Mucosa of stomach (tissue), 1 donor: ENCODE measurements around the gene E2F2.
A peak's percentile ranks its signal among the peaks of the same experiment; 100 is the strongest.

Source experiments
- H3K27me3 ChIP-seq: one replicate; pipeline ENCODE4 v1.7.0; 2013; ENCODE audit warnings: mild to moderate bottlenecking, low read length; ENCODE audit not compliant: control insufficient read depth, insufficient read depth
- H3K36me3 ChIP-seq: one replicate; pipeline ENCODE4 v1.7.0; 2013; ENCODE audit warnings: low read length; ENCODE audit not compliant: control insufficient read depth, insufficient read depth
- H3K4me1 ChIP-seq: one replicate; pipeline ENCODE4 v1.7.0; 2013; ENCODE audit warnings: mild to moderate bottlenecking, low read length; ENCODE audit not compliant: control insufficient read depth, insufficient read depth
- H3K4me3 ChIP-seq: one replicate; pipeline ENCODE4 v1.7.0; 2013; ENCODE audit warnings: low read length
- H3K9ac ChIP-seq: one replicate; pipeline ENCODE4 v1.7.0; 2013; ENCODE audit warnings: mild to moderate bottlenecking, low read length, moderate library complexity
- H3K9me3 ChIP-seq: one replicate; pipeline ENCODE4 v1.7.0; 2013; ENCODE audit warnings: mild to moderate bottlenecking, low read length, moderate library complexity; ENCODE audit not compliant: control insufficient read depth
- donor health status: Pancreatic carcinoma.

Gene E2F2

DNA sequence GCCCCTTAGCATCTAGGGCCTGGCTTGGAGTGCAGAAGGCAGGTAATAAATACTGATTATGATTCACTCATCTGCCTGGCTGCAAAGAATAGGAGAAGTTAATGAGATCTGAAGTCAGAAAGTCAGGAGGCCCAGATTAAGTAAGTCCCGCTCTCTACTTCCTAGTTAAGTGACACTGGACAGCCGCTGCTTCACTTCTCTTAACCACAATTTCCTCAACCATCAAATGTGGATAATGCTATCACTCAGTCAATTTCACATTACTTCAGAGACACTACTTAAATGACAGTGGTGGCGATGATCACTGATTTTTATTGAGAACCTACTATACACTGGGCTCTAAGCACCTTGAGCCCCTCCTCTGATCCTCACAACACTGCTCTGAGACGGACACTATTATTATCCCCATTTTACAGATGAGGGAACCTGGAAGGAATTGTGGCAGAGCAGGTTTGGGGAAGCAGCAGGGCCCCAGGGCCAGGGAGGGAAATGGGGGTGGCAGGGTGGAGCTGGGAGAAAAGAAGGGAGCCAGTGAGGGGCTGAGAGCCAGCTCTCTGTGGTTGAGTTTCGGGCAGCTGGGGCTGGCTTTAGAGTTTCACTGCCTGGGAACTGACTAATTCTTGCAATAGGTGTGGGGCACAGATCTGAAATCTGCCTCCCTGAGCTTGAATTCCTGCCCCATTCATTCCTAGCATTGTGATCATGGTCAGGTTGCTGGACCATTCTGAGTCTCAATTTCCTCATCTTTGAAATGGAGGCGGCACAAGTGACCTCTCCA, 2.4 kb upstream of the E2F2 start:
- peaks cover 36% of the 10 kb centered on the region for H3K4me1 ChIP-seq

GRCh38 chr1:23531562-23532094, 595 bp upstream of the E2F2 start:
- no peak overlapping the region for H3K4me3 ChIP-seq
- H3K9me3 ChIP-seq: no peaks in the 10 kb centered on the region
- H3K9ac ChIP-seq: no peak overlapping the region
- H3K36me3 ChIP-seq: no peaks in the 10 kb centered on the region
- H3K27me3 ChIP-seq: no peaks in the 10 kb centered on the region
- H3K4me1 ChIP-seq: peaks cover 54% of the 10 kb centered on the region

More for the DNA sequence above, 2.4 kb upstream of the E2F2 start:
- Histone ChIP-seq H3K36me3 (no peaks in the 10 kb centered on the region), H3K27me3 (no peaks in the 10 kb centered on the region), H3K9ac (no peak overlapping the region), H3K9me3 (no peaks in the 10 kb centered on the region), H3K4me3 (no peak overlapping the region)

DNA sequence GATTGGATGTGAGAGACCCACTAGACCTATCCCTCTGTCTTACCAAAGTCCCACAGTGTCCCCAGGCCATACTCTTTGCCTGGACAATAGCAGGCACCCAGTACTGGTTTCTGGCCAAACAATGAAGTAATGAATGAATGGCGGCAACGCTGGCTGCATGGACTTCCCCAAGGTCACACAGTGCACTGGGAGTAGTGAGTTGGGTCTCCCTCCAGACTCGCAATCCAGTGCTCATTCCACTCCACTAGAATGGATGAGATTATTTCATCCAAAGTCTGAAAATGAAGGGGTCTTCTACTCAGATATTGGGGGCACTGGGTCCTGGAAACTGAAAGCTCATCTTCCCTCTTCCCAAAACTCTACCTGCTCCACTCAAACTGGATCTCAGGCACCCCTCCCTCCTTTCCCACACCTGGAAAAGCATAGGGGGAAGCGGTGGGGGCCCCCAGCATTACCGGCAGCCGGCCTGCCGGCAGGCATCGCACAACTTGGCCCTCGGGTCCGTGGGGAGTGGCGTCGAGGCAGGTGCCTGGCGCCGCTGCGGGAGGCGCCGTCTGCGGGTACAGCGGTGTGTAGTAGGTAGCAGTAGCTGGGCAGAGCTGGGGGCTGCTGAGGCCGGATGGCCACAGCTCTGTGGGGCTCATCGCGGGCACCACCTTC, 816 bp downstream of the E2F2 start:
- H3K36me3 ChIP-seq: no peaks in the 10 kb centered on the region
- peak overlapping the region; percentile 32 for H3K9ac ChIP-seq
- H3K9me3 ChIP-seq: no peaks in the 10 kb centered on the region
- peak overlapping the region; percentile 61 for H3K4me3 ChIP-seq
- H3K4me1 ChIP-seq: peaks cover 68% of the 10 kb centered on the region
- H3K27me3 ChIP-seq: no peaks in the 10 kb centered on the region

DNA sequence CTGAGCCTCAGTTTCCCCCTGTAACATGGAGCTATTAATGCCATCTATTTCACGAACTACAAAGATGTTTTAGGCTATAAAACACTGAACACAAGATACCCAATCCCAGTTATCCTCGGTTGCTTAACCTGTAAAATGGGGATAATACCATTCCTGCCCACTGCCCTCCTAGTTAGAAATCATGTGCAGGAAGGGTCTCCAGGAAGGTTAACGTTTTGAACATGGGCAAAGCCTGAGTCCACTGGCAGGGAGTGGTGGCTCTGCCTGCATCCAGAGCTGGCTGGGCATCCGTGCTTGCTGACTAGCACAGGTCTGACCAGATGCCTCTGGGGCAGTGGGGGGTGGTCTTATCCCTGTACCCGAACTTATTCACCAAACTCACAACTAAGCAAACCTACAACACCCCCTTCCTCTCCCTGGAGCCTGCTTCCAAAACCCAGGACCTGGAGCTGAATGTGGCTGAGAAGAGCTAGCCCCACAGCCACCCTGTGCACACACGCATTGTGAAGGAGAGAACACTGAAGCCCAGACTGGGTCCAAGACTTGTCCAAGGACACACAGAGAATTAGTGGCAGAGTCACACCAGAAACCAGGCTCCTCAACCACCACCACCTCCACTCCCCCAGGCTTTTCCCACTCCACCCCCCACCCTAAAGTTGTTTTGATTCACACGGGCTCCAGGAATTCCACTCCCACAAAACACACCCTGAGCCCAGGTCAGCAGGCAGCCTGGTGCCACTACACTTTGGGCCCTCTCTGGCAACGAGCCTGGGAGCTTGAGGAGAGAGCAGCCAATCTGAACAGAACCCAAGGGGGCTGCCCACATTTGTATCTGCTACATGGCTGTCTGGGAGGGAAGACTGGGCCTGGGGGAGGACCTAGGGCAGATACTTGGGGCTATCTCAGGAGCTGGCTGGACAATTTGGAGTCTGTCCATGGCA, 1.6 kb downstream of the E2F2 start:
- H3K4me1 ChIP-seq: peaks cover 76% of the 10 kb centered on the region
- H3K27me3 ChIP-seq: peaks cover 4% of the 10 kb centered on the region
- H3K36me3 ChIP-seq: no peaks in the 10 kb centered on the region
- H3K9ac ChIP-seq: peak overlapping the region; percentile 32
- H3K9me3 ChIP-seq: no peaks in the 10 kb centered on the region
- H3K4me3 ChIP-seq: no peak overlapping the region

- Histone ChIP-seq H3K9ac (peak overlapping the region; percentile 69), H3K9me3 (no peaks in the 10 kb centered on the region), H3K4me3 (peak overlapping the region; percentile 33), H3K27me3 (peaks cover 4% of the 10 kb centered on the region), H3K36me3 (no peaks in the 10 kb centered on the region), H3K4me1 (peaks cover 82% of the 10 kb centered on the region)
Measured at GRCh38 chr1:23528250-23528978, 2.6 kb downstream of the E2F2 start.

DNA sequence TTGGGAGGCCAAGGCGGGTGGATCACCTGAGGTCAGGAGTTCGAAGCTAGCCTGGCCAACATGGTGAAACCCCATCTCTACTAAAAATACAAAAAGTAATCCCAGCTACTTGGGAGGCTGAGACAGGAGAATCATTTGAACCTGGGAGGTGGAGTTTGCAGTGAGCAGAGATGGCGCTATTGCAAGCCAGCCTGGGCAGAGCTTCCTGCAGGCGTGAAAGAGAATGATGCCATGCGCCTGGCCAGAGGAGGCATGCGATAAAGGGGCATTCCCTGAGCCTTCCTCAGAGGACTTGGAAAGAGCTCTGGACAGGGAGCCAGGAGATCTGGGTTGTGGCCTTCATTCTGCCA, 3.2 kb downstream of the E2F2 start:
- H3K9me3 ChIP-seq: no peaks in the 10 kb centered on the region
- H3K9ac ChIP-seq: no peak overlapping the region
- no peaks in the 10 kb centered on the region for H3K36me3 ChIP-seq
- no peak overlapping the region for H3K4me3 ChIP-seq
- H3K4me1 ChIP-seq: peaks cover 82% of the 10 kb centered on the region
- H3K27me3 ChIP-seq: peaks cover 4% of the 10 kb centered on the region

DNA sequence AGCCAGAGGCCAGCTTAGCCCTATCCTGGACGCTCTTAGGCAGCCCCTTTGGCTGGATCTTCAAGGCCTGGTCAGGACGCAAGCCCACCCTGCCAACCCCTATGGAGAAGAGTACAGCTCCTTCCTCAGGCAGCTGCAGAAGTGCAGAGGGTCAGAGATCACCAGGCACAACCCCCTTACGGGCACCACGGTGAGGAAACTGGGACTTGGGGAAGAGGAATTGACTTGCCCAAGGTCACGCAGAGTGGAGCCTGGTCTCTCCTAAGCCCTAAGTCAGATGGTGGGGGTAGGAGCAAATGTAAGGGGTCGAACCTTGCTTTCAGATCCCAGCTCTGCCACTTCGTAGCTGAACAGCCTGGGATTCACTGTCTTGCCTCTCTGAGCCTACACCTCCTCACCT, 3.7 kb downstream of the E2F2 start:
- Histone ChIP-seq H3K36me3 (no peaks in the 10 kb centered on the region), H3K9ac (no peak overlapping the region), H3K4me1 (peaks cover 82% of the 10 kb centered on the region), H3K9me3 (no peaks in the 10 kb centered on the region), H3K27me3 (peaks cover 4% of the 10 kb centered on the region), H3K4me3 (no peak overlapping the region)

- Histone ChIP-seq H3K36me3 (no peaks in the 10 kb centered on the region), H3K27me3 (peaks cover 4% of the 10 kb centered on the region), H3K4me1 (peaks cover 75% of the 10 kb centered on the region), H3K4me3 (no peak overlapping the region), H3K9ac (peak overlapping the region; percentile 40), H3K9me3 (no peaks in the 10 kb centered on the region)
Measured at GRCh38 chr1:23526329-23527041, 4.5 kb downstream of the E2F2 start.

- Histone ChIP-seq H3K4me1 (peaks cover 69% of the 10 kb centered on the region), H3K9ac (peak overlapping the region; percentile 19), H3K36me3 (no peaks in the 10 kb centered on the region), H3K9me3 (no peaks in the 10 kb centered on the region), H3K27me3 (peaks cover 4% of the 10 kb centered on the region), H3K4me3 (no peak overlapping the region)
Measured at GRCh38 chr1:23525558-23526250, 5.3 kb downstream of the E2F2 start.

DNA sequence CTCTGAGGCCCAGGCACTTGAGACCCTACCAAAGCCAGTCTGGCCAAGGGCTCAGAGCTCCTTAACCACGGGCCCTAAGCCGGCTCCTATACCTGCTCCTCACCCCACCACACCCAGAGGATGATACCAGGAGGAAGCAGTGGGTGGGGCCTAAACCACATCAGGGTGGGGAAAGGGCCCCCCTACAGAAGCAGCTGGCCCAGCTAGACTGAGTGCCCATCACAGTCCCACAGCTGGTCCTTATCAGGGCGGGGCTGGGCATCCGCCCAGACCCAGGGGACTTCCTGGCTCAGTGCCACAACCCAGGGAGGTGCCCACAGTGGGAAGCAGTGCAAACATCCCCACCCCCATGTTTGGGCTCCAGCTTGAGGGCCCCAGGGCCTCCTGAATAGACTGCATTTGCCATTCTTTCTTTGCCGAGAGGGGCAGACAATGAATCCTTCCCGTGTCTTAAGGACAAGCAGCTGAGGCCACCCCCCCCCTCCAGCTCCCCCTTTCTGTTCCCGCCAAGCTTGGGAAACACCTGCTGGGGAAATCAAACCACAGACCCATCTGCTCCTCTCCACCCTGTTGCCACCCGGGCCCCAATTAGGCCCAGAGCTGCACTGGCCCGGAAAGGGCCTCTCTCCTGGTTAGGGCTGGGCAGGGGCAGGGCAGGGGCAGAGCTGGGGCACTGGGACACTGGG, 6.2 kb downstream of the E2F2 start:
- Histone ChIP-seq H3K4me3 (no peak overlapping the region), H3K4me1 (peaks cover 60% of the 10 kb centered on the region), H3K27me3 (peaks cover 4% of the 10 kb centered on the region), H3K36me3 (no peaks in the 10 kb centered on the region), H3K9ac (peak overlapping the region; percentile 19), H3K9me3 (no peaks in the 10 kb centered on the region)
